Lung (tissue), 12 donors: ENCODE data around the gene GRIA4. TPM values are rescaled to one million over a fixed set of nuclear protein-coding genes. Genes with fewer than 3 reads are reported as not detected.

Source experiments
- ATAC-seq: fragments of 200-7000 bp; cut with Tn5 transposase; one replicate; pipeline ENCODE4 v1.9.1; 2020; ENCODE audit warnings: moderate number of reproducible peaks; ENCODE audit not compliant: insufficient read depth, low FRiP score
- DNase-seq, 3 donors: peaks; one replicate each; pipeline ENCODE4 v3.0.0-alpha.2; 2013 to 2017
- H3K27ac ChIP-seq, 2 donors: one replicate each; pipeline ENCODE4 v1.5.1; 2013; ENCODE audit warnings: mild to moderate bottlenecking in 2 of 2, moderate library complexity in 2 of 2, control low read depth in 1 of 2, inconsistent platforms in 1 of 2, low read depth in 1 of 2, low read length in 1 of 2
- H3K27me3 ChIP-seq, 3 donors: one replicate each; pipeline ENCODE4 v1.5.1; 2013; ENCODE audit warnings: low read length in 2 of 3; ENCODE audit not compliant: control insufficient read depth in 3 of 3, insufficient read depth in 3 of 3
- H3K36me3 ChIP-seq, 4 donors: one replicate each; pipeline ENCODE4 v1.5.1; 2013; ENCODE audit warnings: low read length in 4 of 4, mild to moderate bottlenecking in 1 of 4, moderate library complexity in 1 of 4; ENCODE audit not compliant: control insufficient read depth in 4 of 4, insufficient read depth in 4 of 4
- H3K4me1 ChIP-seq, 5 donors: one replicate each; pipeline ENCODE4 v1.5.1; 2013; ENCODE audit warnings: low read length in 5 of 5, mild to moderate bottlenecking in 2 of 5, moderate library complexity in 1 of 5; ENCODE audit not compliant: control insufficient read depth in 5 of 5, insufficient read depth in 5 of 5
- H3K4me3 ChIP-seq: one replicate; pipeline ENCODE4 v1.5.1; 2013; ENCODE audit warnings: mild to moderate bottlenecking, control low read depth, moderate library complexity
- H3K9ac ChIP-seq, 2 donors: one replicate each; pipeline ENCODE4 v1.5.1; 2013; ENCODE audit warnings: low read length in 2 of 2, control low read depth in 1 of 2; ENCODE audit not compliant: insufficient read depth in 1 of 2
- H3K9me3 ChIP-seq, 4 donors: one replicate each; pipeline ENCODE4 v1.5.1; 2013; ENCODE audit warnings: low read length in 3 of 4, mild to moderate bottlenecking in 1 of 4, moderate library complexity in 1 of 4; ENCODE audit not compliant: control insufficient read depth in 4 of 4, insufficient read depth in 3 of 4
- CTCF ChIP-seq: IDR thresholded peaks from 2 replicates; pipeline ENCODE4 v1.5.1; 2012; ENCODE audit warnings: mild to moderate bottlenecking; ENCODE audit errors: control extremely low read depth, extremely low read depth
- WGBS, 2 donors: extraction: QIAGEN DNeasy Blood & Tissue Kit; methylation state at CpG; one replicate each; pipeline ENCODE4 v1.1.7; 2013; 5-methylcytosine and 5-hydroxymethylcytosine counted together
- polyA plus RNA-seq, 2 donors: library from polyadenylated mRNA; stranded (reverse); fragments of 200-250 nt; gene quantifications; one replicate each; pipeline ENCODE4 v1.2.1, GENCODE V29; 2013
- total RNA-seq, 2 donors: library from RNA; depleted of rRNA in 1 of 2; stranded (reverse); fragments of >200 nt in 1 of 2; gene quantifications; one replicate each; pipeline ENCODE4 v1.2.1, GENCODE V29; 2014 to 2021
- donor health status: control.
- donor health status: control.
- donor health status: Bipolar disorder and iron deficiency.
- donor health status: healthy.
- donor health status: DM: yes; HTN: yes; CAD: no.

The GRIA4 gene
- total and polyA plus RNA-seq, 4 donors = 0.12 to 0.77 TPM; not detected in 2

- TF ChIP-seq CTCF = no peak
- H3K36me3 ChIP-seq = no peaks in the 10 kb centered on the region
- ATAC-seq (no peak), DNase-seq (no peak)
- H3K9me3 ChIP-seq = no peaks in the 10 kb centered on the region
- no peak overlapping the region for H3K27ac ChIP-seq
- H3K27me3 ChIP-seq = no peaks in the 10 kb centered on the region
- no peaks in the 10 kb centered on the region for H3K4me1 ChIP-seq
- 91 to 97% methylated on average over 2 of the region's 2 CpGs for WGBS, 2 donors
- no peak overlapping the region for H3K9ac ChIP-seq
- no peak overlapping the region for H3K4me3 ChIP-seq
Measured at GRCh38 chr11:105713696-105714095, 103.8 kb downstream of the GRIA4 start.

- no peaks in the 10 kb centered on the region for H3K36me3 ChIP-seq
- no peaks in the 10 kb centered on the region for H3K27me3 ChIP-seq
- no peak for TF ChIP-seq CTCF
- H3K4me1 ChIP-seq = no peaks in the 10 kb centered on the region
- H3K4me3 ChIP-seq = no peak overlapping the region
- ATAC-seq (no peak), DNase-seq (no peak)
- 83 to 89% methylated on average over 5 of the region's 5 CpGs for WGBS, 2 donors
- H3K27ac ChIP-seq = no peak overlapping the region
- H3K9me3 ChIP-seq = no peaks in the 10 kb centered on the region
- H3K9ac ChIP-seq = no peak overlapping the region
Measured at GRCh38 chr11:105718641-105719040, 108.8 kb downstream of the GRIA4 start.

GRCh38 chr11:105719073-105719822, 109.4 kb downstream of the GRIA4 start:
- no peaks in the 10 kb centered on the region for H3K36me3 ChIP-seq
- H3K9me3 ChIP-seq = no peaks in the 10 kb centered on the region
- H3K4me3 ChIP-seq = no peak overlapping the region
- ATAC-seq (peak; percentile 51), DNase-seq (no peak)
- 78 to 90% methylated on average over 11 of the region's 11 CpGs for WGBS, 2 donors
- H3K9ac ChIP-seq = no peak overlapping the region
- no peaks in the 10 kb centered on the region for H3K4me1 ChIP-seq
- H3K27me3 ChIP-seq = no peaks in the 10 kb centered on the region
- no peak overlapping the region for H3K27ac ChIP-seq
- TF ChIP-seq CTCF = no peak

- no peak overlapping the region for H3K27ac ChIP-seq
- DNase-seq = no peak
- no peak for TF ChIP-seq CTCF
- no peak for ATAC-seq
- no peak overlapping the region for H3K4me3 ChIP-seq
- no peaks in the 10 kb centered on the region for H3K9me3 ChIP-seq
- H3K36me3 ChIP-seq = no peaks in the 10 kb centered on the region
- H3K27me3 ChIP-seq = no peaks in the 10 kb centered on the region
- no peak overlapping the region for H3K9ac ChIP-seq
- 86 to 88% methylated on average over 2 of the region's 2 CpGs for WGBS, 2 donors
- H3K4me1 ChIP-seq = no peaks in the 10 kb centered on the region
Measured at GRCh38 chr11:105720096-105720495, 110.2 kb downstream of the GRIA4 start.
